Caco-2 (cell line): ENCODE measurements around the gene FAM186B. TPM values are rescaled to one million over a fixed set of nuclear protein-coding genes. Genes with fewer than 3 reads are reported as not detected.

Experiments
- BruUV-seq: library from RNA; stranded (reverse); fragments of 400-500 nt; replicated peaks from 2 replicates; lab custom pipeline; 2021; lab: Mats Ljungman, UMichigan
- CTCF ChIA-PET: fragments of 300-600 bp; sonication (Branson Sonifier 250); formaldehyde crosslinking; loops from one replicate; lab custom pipeline; 2022; ENCODE audit warnings: antibody characterized with exemption; lab: Charles Lee
- POLR2A ChIA-PET: fragments of 300-600 bp; sonication (Branson Sonifier 250); formaldehyde crosslinking; loops from one replicate; lab custom pipeline; 2022; ENCODE audit warnings: antibody characterized with exemption; lab: Charles Lee
- DNase-seq, 2 experiments: peaks; one replicate each; pipeline versions ENCODE4 v3.0.0 to v3.0.0-alpha.2; 2020 to 2022
- H3K27me3 ChIP-seq: replicated peaks from 2 replicates; pipeline ENCODE4 v1.6.0; 2011; ENCODE audit warnings: low read length; ENCODE audit not compliant: control insufficient read depth, insufficient read depth
- H3K36me3 ChIP-seq: 2 replicates; pipeline ENCODE4 v1.5.1; 2011; ENCODE audit warnings: low read length; ENCODE audit not compliant: control insufficient read depth, insufficient read depth
- H3K4me1 ChIP-seq: fragments of 250-450 bp; sonication (Bioruptor Pico); 2 replicates; pipeline ENCODE4 v1.5.1; 2020; ENCODE audit warnings: mild to moderate bottlenecking
- H3K4me3 ChIP-seq: 2 replicates; pipeline ENCODE4 v1.5.1; 2011; ENCODE audit warnings: low read depth, mild to moderate bottlenecking, control low read depth, low read length
- H3K9me3 ChIP-seq: fragments of 250-450 bp; sonication (Bioruptor Pico); 2 replicates; pipeline ENCODE4 v1.5.1; 2020; ENCODE audit warnings: mild to moderate bottlenecking, moderate library complexity
- H3K27ac Mint-ChIP-seq: one replicate; pipeline ENCODE4 v1.8.0; 2022; ENCODE audit warnings: mixed read lengths; ENCODE audit not compliant: unreplicated experiment
- H3K27me3 Mint-ChIP-seq: one replicate; pipeline ENCODE4 v1.8.0; 2022; ENCODE audit warnings: mixed read lengths; ENCODE audit not compliant: insufficient read depth, unreplicated experiment
- H3K36me3 Mint-ChIP-seq: one replicate; pipeline ENCODE4 v1.8.0; 2022; ENCODE audit warnings: mild to moderate bottlenecking, mixed read lengths; ENCODE audit not compliant: insufficient read depth, unreplicated experiment
- H3K4me1 Mint-ChIP-seq: one replicate; pipeline ENCODE4 v1.8.0; 2022; ENCODE audit warnings: low read depth, mixed read lengths; ENCODE audit not compliant: unreplicated experiment
- H3K4me3 Mint-ChIP-seq: one replicate; pipeline ENCODE4 v1.8.0; 2022; ENCODE audit warnings: mild to moderate bottlenecking, moderate library complexity, mixed read lengths; ENCODE audit not compliant: unreplicated experiment
- H3K9me3 Mint-ChIP-seq: one replicate; pipeline ENCODE4 v1.8.0; 2022; ENCODE audit warnings: mixed read lengths; ENCODE audit not compliant: unreplicated experiment
- intact Hi-C: fragments of 100-400 bp; cut with micrococcal nuclease; formaldehyde crosslinking; loops from one replicate; pipeline ENCODE4 v1.10.0; 2022; ENCODE audit not compliant: unreplicated experiment
- total RNA-seq: library from RNA; stranded (reverse); gene quantifications from 2 replicates; pipeline ENCODE4 v1.2.3, GENCODE V29; 2022
- TF ChIP-seq, protein P1 (sequence below), 2 experiments: fragments of 200-600 bp in 1 of 2; IDR thresholded peaks; 1 replicate in 1 of 2; 2 replicates in 1 of 2; pipeline versions ENCODE4 v1.5.1 to v1.8.0; 2011 to 2022; ENCODE audit warnings: antibody characterized with exemption in 1 of 2, control low read depth in 1 of 2, inconsistent platforms in 1 of 2, low read depth in 1 of 2, low read length in 1 of 2, mild to moderate bottlenecking in 1 of 2, moderate library complexity in 1 of 2; ENCODE audit not compliant: insufficient read depth in 1 of 2, severe bottlenecking in 1 of 2, unreplicated experiment in 1 of 2

Gene FAM186B
- total RNA-seq, 1 experiment from 2014 or later: 2.2 TPM

DNA sequence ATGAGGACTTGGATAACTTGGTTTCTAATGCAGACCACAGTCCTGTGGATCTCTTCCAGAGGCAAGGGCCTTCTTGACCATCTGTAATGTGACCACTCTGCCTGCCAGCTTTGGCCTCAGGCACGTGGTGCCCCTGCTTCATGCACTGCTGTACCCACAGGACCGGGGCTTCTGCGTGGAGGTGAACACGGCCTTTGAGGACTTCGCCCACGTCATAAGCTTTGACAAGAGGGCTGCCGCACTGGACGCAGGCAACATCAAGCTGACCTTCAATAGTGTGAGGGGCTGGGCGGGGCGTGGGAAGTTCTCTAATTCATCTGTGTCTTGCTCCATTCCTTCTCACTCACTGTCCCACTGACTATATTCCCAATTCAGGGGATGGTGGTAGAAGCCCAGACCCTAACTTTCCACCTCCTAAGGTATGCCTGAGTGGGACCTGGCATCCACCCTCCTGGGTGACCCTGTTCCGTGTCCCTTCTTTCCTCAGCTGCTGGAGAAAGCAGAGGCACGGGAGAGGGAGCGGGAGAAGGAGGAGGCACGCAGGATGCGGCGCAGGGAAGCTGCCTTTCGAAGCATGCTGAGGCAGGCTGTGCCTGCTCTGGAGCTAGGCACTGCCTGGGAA, 36.4 kb upstream of the FAM186B start:
- POLR2A ChIA-PET: no interaction called here
- Mint-ChIP-seq H3K27me3 (no peaks in the 10 kb centered on the region), H3K9me3 (no peaks in the 10 kb centered on the region), H3K4me3 (no peak overlapping the region), H3K36me3 (peaks cover 14% of the 10 kb centered on the region), H3K4me1 (peaks cover 6% of the 10 kb centered on the region), H3K27ac (no peak overlapping the region)
- Histone ChIP-seq H3K27me3 (no peaks in the 10 kb centered on the region), H3K4me3 (no peak overlapping the region), H3K36me3 (peaks cover 3% of the 10 kb centered on the region; the same call in 1 of the 2 replicates), H3K9me3 (no peaks in the 10 kb centered on the region), H3K4me1 (peaks cover 7% of the 10 kb centered on the region; the same call in 1 of the 2 replicates)
- CTCF ChIA-PET: no interaction called here
- intact Hi-C loops: loop anchor here (10.0 kb wide), 1 partner anchor 133 kb away; no protein-coding TSS in a partner anchor
- DNase-seq: no peak
- TF ChIP-seq, protein P1, sequence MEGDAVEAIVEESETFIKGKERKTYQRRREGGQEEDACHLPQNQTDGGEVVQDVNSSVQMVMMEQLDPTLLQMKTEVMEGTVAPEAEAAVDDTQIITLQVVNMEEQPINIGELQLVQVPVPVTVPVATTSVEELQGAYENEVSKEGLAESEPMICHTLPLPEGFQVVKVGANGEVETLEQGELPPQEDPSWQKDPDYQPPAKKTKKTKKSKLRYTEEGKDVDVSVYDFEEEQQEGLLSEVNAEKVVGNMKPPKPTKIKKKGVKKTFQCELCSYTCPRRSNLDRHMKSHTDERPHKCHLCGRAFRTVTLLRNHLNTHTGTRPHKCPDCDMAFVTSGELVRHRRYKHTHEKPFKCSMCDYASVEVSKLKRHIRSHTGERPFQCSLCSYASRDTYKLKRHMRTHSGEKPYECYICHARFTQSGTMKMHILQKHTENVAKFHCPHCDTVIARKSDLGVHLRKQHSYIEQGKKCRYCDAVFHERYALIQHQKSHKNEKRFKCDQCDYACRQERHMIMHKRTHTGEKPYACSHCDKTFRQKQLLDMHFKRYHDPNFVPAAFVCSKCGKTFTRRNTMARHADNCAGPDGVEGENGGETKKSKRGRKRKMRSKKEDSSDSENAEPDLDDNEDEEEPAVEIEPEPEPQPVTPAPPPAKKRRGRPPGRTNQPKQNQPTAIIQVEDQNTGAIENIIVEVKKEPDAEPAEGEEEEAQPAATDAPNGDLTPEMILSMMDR (IDR thresholded peaks at IDR 0.05; ENCODE audit: insufficient read depth in 1 of 2, low read depth in 1 of 2, low read length in 1 of 2, severe bottlenecking in 1 of 2, unreplicated experiment in 1 of 2): no peak
- BruUV-seq: no TSS peak

DNA sequence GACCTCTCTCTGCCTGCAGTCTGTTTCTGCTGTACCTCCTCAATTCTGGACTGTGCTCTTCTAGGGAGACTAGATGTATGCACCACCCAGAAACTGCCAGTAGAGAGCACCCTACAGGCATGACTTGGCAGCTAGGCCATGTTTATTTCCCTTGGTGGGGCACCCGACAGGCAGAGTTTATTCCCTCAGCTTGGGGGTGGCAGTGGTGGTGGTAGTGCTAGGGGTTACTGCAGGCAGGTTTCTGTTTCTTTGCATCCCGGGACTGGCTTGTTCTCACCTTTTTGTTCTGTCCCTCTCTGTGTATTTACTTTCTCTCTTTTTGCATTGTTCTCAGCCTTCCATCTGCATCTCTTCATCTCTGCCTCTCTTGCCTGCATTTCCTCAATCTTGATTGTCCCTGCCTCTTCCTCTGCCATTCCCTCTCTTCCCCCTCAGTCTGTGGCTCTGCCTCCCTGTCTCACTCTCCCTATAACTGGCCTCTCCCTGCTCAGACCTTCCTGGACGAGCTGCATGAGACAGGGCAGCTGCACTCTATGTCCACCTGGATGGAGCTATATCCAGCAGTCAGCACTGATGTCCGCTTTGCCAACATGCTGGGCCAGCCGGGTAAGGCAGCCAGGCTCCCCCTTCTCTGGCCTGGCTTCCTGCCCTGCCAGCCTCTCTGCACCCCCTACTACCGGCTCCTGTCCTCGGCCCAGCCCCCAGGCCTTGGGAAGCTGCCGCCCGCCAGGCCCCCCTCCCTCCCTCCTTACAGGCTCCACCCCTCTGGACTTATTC, 31.7 kb upstream of the FAM186B start:
- no peaks in the 10 kb centered on the region for H3K9me3 ChIP-seq
- TF ChIP-seq, protein P1 (IDR thresholded peaks at IDR 0.05; ENCODE audit: insufficient read depth in 1 of 2, low read depth in 1 of 2, low read length in 1 of 2, severe bottlenecking in 1 of 2, unreplicated experiment in 1 of 2): peak; percentile 58 to 70
- H3K27me3 ChIP-seq: no peaks in the 10 kb centered on the region
- CTCF ChIA-PET: interaction anchor here (0.6 to 1.4 kb wide), 9 partner anchors 11 to 279 kb away, joined by 3 to 6 read pairs (median 4); partner anchors contain the start of genes PRPF40B and TMBIM6
- no peak overlapping the region for H3K4me3 ChIP-seq
- Mint-ChIP-seq H3K36me3 (peaks cover 16% of the 10 kb centered on the region), H3K4me1 (peaks cover 7% of the 10 kb centered on the region), H3K27me3 (no peaks in the 10 kb centered on the region), H3K9me3 (no peaks in the 10 kb centered on the region), H3K27ac (no peak overlapping the region), H3K4me3 (no peak overlapping the region)
- DNase-seq: peak; percentile 65 to 66
- no TSS peak for BruUV-seq
- peaks cover 6% of the 10 kb centered on the region; the same call in 1 of the 2 replicates for H3K4me1 ChIP-seq
- intact Hi-C loops: loop anchor here (2.0 kb wide), 1 partner anchor 70 kb away; the partner anchor contains the start of gene FMNL3
- peaks cover 1% of the 10 kb centered on the region; the same call in 1 of the 2 replicates for H3K36me3 ChIP-seq
- POLR2A ChIA-PET: interaction anchor here (1.1 kb wide), 1 partner anchor 104 kb away, joined by 3 read pairs; the partner anchor contains the start of gene TMBIM6

GRCh38 chr12:49636574-49636973, 31.1 kb upstream of the FAM186B start:
- H3K4me1 ChIP-seq: no peaks in the 10 kb centered on the region
- CTCF ChIA-PET: interaction anchor here (0.7 to 1.4 kb wide), 5 partner anchors 17 to 279 kb away, joined by 3 to 5 read pairs (median 4); partner anchors contain the start of gene TMBIM6
- H3K4me3 Mint-ChIP-seq: no peak overlapping the region
- no peak overlapping the region for H3K4me3 ChIP-seq
- H3K4me1 Mint-ChIP-seq: peaks cover 7% of the 10 kb centered on the region
- H3K36me3 Mint-ChIP-seq: peaks cover 16% of the 10 kb centered on the region
- TF ChIP-seq, protein P1 (IDR thresholded peaks at IDR 0.05; ENCODE audit: insufficient read depth in 1 of 2, low read depth in 1 of 2, low read length in 1 of 2, severe bottlenecking in 1 of 2, unreplicated experiment in 1 of 2): no peak
- H3K9me3 ChIP-seq: no peaks in the 10 kb centered on the region
- POLR2A ChIA-PET: interaction anchor here (1.1 kb wide), 1 partner anchor 105 kb away, joined by 3 read pairs; the partner anchor contains the start of gene TMBIM6
- no TSS peak for BruUV-seq
- intact Hi-C loops: loop anchor here (2.0 kb wide), 1 partner anchor 70 kb away; the partner anchor contains the start of gene FMNL3
- peaks cover 1% of the 10 kb centered on the region; the same call in 1 of the 2 replicates for H3K36me3 ChIP-seq
- H3K9me3 Mint-ChIP-seq: no peaks in the 10 kb centered on the region
- no peak overlapping the region for H3K27ac Mint-ChIP-seq
- peak in 1 of 2 experiments; percentile 22 for DNase-seq
- no peaks in the 10 kb centered on the region for H3K27me3 ChIP-seq
- no peaks in the 10 kb centered on the region for H3K27me3 Mint-ChIP-seq
